Measurements from ENCODE around the gene SFI1.
"Not testable (repeated sequence)": the region's sequence is repeated elsewhere in the genome, so short reads cannot be mapped to it uniquely, and the experiment has no call there.

Gene SFI1

DNA sequence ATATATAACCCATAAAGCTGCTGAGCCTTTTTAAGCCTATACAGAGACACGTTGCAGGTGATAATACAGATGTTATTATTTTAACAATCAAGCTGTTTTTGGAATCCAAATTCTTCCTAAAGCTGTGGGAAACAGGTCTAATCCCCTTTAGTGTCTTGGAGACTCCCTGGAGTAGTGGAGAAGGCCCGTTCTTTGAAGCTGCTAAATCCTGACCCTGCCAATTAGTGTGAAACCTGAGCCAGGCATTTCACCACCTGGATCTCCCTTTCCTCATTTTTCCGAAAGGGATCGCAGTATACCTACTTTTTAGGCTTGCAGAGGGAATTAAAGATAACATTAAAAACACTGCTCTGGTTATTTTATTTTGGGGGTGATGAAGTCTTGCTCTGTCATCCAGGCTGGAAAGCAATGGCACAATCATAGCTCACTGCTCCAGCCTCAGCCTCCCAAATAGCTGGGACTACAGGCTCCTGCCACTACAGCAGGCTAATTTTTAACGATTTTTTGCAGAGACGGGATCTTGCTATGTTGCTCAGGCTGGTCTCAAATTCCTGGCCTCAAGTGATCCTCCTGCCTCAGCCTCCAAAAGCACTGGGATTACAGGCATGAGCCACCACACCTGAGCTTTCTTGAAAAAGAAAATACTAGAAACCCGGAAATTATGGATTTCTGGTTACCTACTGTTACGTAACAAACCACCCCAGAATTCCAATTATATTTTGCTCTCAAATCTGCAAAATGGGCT lies 4.9 kb upstream of the SFI1 start:
- DNase-seq: no peak

DNA sequence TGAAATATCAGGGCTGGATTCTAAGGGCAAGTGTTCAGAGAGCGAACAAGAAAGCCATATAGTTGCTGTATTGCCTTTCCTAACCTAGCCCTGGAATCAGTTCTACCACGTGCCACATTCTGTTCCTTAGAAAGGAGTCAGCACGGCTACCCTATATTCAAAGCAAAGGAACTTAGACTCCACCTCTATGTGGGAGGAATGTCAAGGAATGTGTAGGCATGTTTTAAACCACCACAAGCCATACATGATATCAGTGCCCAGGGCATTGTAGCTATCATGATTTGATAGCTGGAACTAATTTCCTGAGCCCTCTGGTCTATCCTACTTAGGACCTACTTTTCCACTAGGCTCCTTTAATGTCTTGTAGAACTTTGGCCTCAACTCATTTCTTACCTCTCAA lies 4.2 kb upstream of the SFI1 start:
- DNase-seq: no peak

DNA sequence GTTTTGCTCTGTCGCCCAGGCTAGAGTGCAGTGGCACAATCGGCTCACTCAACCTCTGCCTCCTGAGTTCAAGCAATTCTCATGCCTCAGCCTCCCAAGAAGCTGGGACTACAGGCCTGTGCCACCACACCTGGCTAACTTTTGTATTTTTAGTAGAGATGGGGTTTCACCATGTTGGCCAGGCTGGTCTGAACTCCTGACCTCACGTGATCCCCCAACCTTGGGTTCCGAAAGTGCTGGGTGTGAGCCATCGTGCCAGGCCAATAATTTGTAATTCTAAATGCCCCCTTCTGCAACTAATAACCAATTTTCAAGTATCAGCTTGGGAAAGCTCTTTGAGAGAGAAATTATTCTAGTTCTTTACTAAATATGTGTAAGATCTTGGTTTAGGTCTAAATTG lies 3.0 kb upstream of the SFI1 start:
- DNase-seq: not testable (repeated sequence)

DNA sequence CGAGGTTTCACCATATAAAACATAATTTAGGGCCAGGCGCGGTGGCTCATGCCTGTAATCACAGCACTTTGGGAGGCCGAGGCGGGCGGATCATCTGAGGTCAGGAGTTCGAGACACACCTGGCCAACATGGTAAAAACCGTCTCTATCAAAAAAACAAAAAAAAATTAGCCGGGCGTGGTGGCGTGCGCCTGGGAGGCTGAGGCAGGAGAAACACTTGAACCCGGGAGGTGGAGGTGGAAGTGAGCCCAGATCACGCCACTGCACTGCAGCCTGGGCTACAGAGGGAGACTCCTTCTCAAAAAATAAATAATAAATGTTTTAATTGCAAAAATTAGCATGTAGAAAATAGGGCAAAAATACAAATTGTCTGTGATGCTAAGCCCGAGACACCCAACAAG lies 993 bp upstream of the SFI1 start:
- no peak for DNase-seq

DNA sequence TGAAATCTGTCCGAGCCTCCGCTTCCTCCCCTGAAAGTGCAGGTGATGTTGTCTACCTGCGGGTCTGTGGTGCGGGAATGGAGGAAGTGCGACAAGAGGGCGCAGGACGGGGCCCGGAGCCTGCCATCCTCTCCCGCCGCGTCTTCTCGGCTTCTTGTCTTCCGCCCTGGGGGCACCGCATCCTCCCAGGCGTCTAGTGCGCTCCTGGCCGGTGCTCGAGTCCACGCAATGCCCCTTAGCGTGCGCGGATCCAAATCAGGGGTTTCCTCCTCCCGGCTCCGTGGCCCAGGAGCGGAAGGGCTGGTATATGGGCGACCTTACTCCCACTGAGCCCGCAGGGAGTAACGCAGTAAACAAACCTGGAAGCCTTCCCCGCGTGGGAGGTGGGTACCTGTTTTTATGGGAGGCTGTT lies 405 bp downstream of the SFI1 start:
- peak; percentile 39 for DNase-seq

DNA sequence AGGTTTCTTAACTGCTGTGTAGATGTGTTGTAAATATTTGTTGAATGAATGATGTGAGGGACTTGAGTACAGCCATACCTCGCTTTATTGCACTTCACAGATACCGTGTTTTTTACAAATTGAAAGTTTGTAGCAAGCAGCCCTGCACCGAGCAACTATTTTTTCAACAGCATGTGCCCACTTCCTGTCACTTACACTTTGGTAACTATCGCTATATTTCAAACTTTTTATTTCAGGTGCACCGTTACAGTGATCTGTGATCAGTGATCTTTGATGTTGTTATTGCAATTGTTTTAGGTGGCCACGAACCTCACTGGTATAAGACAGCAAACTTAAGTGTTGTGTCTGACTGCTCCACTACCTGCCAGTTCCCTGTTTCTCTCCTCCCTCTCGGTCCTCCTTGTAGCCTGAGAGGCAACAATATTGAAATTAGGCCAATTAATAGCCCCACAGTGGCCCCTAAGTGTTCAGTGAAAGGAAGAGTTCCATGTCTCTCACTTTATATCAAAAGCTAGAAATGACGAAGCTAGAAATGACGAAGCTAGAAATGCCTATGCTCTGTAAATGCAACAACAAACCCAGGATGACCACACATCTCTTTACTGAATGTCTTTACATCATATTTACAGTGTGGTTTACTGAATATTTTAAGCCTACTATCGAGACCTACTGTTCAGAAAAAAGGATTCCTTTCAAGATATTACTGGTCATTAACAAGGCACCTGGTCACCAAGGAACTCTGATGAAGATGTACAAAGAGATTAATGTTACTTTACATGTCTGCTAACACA lies 1.0 kb downstream of the SFI1 start:
- DNase-seq: no peak

DNA sequence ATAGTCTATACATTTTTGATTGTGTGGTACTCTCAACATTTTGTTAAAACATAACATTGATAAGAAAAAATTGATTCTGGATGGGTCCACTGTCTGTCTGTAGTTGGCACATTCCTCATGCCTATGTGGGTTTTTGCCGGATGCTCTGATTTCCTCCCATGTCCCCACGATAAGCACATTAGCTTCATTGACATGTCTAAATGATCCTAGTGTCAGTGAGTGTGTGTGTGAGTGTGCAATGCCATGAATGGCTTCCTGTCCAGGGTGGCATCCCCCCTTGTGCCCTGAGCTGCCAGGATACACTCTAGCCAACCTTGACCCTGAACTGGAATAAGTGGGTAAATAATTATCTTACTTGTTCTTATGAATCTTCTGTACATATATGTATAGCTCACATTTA lies 5.4 kb downstream of the SFI1 start:
- DNase-seq: no peak

DNA sequence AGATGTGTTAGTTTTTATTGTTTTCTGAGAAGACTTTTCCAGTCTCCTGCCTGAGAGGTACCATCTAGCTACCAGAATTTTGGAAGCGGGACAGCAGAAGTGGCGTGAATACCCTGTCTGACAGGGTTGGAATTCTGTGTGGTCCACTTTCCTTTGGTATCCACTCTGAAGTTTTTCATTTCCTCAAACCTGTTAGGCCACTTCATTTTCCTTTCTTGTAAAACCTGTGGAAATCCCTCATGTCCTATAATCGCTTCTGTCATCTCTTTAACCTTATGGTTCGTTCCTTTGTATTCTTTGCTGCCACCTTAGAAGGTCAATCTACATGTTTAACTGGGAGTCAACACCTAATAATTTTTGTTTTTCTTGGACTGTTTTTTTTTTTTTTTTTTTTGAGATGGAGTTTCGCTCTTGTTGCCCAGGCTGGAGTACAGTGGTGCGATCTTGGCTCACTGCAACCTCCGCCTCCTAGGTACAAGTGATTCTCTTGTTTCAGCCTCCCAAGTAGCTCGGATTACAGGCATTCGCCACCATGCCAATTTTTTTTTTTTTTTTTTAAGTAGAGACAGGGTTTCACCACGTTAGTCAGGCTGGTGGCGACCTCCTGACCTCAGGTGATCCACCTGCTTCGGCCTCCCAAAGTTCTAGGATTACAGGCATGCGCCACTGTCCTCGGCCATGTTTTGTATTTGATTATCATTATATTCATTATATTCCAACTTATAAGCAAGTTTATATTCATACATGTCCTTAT lies 7.1 kb downstream of the SFI1 start:
- no peak for DNase-seq

DNA sequence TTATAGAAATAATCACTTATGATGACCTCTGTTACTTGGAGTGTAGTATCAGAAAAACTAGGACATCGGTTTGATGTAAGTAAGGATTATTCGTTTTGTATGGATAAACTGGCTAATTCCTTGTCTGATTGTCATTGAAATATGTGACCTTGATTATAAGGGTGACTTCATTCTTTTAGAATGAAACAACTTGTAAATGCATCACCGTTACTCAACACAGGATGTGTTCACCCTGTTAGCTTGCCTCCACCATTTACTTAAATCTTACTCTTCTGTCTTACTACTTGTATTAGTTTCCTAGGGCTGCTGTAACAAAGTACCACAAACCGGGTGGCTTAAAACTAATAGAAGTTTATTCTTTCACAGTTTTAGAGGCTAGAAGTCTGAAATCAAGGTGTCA lies 7.9 kb downstream of the SFI1 start:
- DNase-seq: no peak

DNA sequence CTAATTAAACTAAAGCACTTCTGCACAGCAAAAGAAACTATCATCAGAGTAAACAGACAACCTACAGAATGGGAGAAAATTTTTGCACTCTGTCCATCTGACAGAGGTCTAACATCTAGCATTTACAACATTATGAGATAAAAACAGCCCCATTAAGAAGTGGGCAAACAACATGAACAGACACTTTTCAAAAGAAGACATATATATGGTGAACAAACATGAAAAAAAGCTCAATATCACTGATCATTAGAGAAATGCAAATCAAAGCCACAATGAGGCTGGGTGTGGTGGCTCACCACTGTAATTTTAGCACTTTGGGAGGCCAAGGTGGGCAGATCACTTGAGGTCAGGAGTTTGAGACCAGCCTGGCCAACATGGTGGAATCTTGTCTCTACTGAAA lies 11.2 kb downstream of the SFI1 start:
- not testable (repeated sequence) for DNase-seq

DNA sequence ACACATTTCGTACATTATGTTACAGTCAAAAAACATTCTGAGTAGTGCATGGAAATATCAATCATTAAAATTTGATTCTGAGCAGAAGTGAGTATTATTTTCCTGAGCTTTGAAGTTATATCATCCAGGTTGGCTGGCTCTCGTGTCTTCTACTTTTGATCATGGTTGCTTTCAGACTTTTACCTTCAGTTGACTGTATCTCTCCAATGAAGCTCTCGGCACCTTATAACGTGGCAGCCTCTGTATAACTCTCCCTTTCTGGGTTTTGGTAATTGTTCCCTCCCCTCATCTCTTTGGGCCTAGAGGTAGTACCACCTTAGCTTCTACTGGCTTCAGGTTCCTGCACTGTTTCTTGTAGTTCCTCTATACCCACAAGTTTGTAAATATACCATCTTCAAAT lies 12.2 kb downstream of the SFI1 start:
- DNase-seq: no peak

DNA sequence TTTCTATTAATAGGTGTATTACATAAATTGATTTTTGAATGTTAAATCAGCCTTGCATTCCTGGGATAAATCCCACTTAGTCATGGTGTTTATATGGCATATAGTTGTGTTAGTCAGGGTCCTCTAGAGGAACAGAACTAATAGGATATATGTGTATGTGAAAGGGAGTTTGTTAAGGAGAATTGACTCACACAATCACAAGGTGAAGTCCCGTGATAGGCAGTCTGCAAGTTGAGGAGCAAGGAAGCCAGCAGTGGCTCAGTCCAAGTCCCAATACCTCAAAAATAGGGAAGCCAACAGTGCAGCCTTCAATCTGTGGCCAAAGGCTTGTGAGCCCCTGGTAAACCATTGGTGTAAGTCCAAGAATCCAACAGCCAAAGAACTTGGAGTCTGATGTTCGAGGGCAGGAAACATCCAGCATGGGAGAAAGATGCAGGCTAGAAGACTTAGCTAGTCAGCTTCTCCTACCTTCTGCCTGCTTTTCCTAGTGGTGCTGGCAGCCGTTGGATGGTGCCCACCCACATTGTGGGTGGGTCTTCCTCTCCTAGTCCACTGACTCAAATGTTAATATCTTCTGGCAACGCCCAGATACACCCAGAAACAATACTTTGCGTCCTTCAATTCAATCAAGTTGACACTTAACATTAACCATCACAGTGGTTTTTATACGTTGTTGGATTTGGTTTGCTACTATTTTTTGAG lies 12.9 kb downstream of the SFI1 start:
- DNase-seq: no peak

DNA sequence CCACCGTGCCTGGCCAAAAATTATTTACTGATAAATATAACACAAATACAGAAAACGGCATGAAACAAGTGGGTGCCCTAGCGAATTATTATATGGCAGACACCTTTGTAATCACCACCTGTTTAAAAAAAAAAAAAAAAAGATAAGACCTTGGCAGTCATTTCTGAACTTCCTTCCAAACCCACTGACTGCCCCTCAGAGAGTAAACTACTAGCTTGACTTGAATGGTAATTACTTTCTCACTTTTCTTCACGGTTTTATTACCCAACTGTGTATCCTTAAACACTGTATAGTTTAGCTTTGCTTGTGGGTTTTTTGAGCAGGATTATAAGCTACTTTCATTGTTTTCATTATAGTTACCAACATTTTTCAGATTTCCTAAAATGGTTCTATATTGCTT lies 23.7 kb downstream of the SFI1 start:
- no peak for DNase-seq

DNA sequence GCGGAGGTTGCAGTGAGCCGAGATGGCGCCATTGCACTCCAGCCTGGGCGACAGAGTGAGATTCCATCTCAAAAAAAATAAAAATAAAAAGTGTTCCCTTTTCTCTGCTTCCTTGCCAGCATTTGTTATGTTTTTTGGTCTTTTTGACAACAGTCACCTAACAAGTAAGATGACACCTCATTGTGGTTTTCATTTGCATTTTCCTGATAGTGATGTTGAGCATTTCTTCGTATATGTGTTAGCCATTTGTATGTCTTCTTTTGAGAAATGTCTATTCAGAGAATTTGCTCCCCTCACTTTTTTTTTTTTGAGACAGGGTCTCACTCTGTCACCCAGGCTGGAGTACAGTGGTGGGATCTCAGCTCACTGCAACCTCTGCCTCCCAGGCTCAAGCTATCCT lies 27.8 kb downstream of the SFI1 start:
- DNase-seq: not testable (repeated sequence)

DNA sequence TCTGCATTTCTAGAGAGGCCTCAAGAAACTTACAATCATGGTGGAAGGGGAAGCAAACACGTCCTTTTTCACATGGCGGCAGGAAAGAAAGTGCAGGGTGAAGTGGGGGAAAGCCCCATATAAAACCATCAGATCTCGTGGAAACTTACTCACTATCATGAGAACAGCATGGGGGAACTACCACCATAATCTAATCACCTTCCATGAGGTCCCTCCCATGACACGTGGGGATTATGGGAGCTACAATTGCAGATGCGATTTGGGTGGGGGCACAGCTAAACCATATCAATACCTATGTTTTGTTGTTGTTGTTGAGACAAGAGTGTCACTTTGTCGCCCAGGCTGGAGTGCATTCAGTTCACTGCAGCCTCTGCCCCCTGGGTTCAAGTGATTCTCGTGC lies 29.9 kb downstream of the SFI1 start:
- DNase-seq: no peak

DNA sequence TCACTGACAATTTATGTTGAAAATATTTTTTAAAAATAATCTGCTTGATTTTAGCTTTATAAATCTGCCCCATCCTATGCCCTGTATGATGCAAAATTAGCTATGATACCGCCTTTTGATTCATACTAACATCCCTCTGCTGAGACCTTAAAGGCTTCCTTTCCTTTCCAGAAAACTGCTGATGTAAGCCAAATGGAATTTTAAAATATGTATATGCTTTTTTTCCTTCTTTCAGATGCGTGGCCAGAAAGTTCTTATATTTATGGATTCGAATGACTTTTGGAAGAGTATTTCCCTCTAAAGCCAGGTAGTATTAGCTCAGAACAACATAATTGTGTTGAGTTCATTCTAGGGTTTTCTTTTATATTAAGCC lies 34.5 kb downstream of the SFI1 start:
- DNase-seq: no peak

DNA sequence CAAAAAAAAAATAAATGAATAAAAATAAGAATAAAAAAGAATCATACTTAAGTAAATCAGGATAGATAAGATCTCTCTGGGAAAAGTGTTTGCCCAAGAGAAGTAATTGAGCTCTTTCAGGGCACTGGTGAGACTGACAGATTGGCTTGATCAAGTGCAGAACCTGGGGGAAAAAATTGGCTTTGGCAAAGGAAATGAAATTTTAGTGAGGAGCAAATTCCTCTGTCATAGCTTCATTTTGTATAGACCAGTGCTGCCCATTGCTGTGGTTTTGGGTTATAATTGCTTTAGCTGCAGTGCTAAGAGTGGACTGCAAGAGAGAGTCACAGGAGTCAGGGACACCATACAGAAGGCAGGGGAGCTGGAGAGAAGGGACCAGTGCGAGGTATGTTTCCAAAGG lies 35.7 kb downstream of the SFI1 start:
- no peak for DNase-seq

DNA sequence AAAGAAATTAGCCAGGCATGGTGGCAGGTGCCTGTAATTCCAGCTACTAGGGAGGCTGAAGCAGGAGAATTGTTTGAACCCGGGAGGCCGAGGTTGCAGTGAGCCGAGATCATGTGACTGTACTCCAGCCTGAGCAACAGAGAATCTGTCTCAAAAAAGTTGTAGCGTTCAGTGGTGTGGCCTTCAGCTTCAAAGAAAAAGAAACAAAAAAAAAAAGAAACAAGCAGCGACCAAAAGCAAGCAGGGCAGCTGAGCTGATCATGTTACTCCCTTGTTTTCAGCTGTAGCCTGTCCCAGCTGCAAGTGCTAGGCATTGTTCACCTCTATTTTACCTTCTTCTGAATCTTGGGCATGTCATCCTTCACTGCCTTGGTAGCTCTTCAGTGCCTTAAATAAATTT lies 37.0 kb downstream of the SFI1 start:
- no peak for DNase-seq

DNA sequence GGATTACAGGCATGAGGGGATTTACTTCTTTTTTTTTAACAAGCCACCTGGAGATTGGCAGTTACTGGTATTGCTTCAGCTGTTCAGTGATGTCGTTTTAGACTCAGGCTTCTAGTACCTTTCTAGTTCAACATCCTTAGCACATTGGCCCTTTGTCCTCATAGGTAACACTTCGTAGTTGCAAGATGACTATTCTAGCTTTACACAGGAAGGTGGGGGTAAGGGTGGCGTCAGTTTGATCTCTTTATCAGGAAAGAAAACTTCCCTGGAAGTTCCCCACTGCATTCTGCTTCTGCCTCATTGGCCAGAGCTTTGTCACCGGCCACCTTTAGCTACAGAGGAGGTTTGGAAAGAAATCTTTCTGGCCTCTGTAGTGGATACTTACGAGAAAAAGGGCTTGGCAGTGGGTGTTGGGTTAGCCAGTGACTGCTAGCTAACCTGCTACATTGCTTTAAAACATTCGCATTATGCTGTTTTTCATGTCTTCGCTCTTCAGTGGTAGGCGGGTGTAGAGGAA lies 40.7 kb downstream of the SFI1 start:
- DNase-seq: no peak

DNA sequence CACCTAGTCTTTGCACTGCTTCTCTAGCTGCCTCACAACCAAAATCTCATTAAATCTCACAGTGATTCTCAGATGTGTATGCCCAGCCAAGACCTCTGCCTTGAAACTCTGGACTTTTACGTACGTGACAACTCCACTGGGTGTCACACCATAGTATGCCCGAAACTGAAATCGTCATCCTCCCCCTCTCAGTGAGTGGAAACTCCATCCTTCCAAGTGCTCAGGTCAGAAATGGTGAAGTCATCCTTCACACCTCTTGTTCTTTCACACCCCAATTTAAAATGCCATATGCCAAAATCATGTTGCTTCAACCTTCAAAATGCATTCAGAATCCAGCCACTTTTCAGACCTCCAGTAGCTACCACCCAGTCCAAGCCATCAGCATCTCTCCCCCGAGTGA lies 42.5 kb downstream of the SFI1 start:
- DNase-seq: no peak

DNA sequence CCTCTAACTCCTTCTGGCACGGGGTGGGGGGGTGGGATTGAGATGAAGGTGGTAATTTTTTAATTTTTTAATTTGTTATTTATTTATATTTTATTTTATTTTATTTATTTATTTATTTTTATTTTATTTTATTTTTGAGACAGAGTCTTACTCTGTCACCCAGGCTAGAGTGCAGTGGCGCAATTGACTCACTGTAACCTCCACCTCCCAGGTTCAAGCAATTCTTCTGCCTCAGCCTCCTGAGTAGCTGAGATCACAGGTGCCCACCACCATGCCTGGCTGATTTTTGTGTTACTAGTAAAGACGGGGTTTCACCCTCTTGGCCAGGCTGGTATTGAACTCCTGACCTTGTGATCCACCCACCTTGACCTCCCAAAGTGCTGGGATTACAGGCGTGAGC lies 43.8 kb downstream of the SFI1 start:
- DNase-seq: not testable (repeated sequence)

DNA sequence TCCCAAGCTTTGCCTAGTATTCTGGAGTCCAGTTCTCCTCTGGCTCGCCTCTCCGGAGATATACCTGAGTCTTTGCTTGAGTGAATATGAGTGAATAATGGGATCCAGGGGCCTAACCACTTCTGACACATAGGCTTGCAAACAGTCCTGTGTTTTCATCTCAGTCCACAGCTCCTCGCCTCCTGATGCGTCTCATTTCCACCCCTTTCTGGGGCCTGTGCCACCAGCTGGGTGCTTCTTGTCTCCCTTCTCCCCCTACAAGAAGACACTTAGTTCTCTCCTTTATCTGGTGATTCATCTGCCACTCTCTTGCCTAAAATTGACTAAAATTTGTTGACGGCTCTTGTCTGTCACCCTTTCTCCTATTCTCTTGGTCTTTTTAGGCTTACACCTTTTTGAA lies 44.6 kb downstream of the SFI1 start:
- DNase-seq: no peak
